ENCODE results near the gene OR6C75. TPM values are rescaled to one million over a fixed set of nuclear protein-coding genes. Genes with fewer than 3 reads are reported as not detected.
"Not testable (repeated sequence)": the region's sequence is repeated elsewhere in the genome, so short reads cannot be mapped to it uniquely, and the experiment has no call there.

The OR6C75 gene
- not detected for polyA plus RNA-seq (2013, experiment 1 of 2)
- polyA plus RNA-seq (2013, experiment 2 of 2): not detected

DNA sequence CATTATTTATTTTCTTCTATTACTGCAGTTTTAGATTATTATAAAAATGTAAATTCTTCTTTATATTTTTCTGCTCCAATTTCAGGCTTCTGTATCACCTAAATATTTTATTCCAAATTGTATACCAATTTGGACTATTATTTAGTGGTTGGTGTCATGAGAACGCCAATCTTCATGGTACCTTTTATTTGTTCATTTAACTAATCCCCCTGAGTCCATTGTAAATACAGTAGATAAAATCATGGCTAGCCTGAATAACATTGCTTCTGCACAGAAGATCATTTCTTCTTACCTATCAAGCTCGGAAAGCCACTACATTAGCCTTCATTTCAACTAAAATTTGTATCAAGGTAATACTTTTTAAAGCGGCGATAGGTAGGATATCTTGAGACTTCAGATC is at the start of gene OR6C75:
Gene OR6C75 (plus strand): TSS at position 301 of the 400 bp plus-strand sequence. CDS start 2,136 bp downstream, outside the sequence.
- 100% methylated on average over 1 of the region's 4 CpGs; no CpG with 5 or more reads in 1 of the 2 experiments for WGBS, 2 experiments (ENCODE audit: insufficient coverage in 2 of 2)
- H3K27ac ChIP-seq (ENCODE audit: low read depth, low read length, severe bottlenecking): no peak within 1 kb of the TSS
- H3K4me1 ChIP-seq (ENCODE audit: control insufficient read depth, insufficient read depth, low read length, poor library complexity, severe bottlenecking): no peaks in the 10 kb centered on the region
- no peaks in the 10 kb centered on the region for H3K9me3 ChIP-seq (ENCODE audit: control insufficient read depth, low read length)
- no peaks in the 10 kb centered on the region for H3K36me3 ChIP-seq (ENCODE audit: control insufficient read depth, insufficient read depth, low read length)
- no peak within 1 kb of the TSS for H3K4me3 ChIP-seq (ENCODE audit: extremely low read depth, insufficient read depth, low read length, poor library complexity, severe bottlenecking)

DNA sequence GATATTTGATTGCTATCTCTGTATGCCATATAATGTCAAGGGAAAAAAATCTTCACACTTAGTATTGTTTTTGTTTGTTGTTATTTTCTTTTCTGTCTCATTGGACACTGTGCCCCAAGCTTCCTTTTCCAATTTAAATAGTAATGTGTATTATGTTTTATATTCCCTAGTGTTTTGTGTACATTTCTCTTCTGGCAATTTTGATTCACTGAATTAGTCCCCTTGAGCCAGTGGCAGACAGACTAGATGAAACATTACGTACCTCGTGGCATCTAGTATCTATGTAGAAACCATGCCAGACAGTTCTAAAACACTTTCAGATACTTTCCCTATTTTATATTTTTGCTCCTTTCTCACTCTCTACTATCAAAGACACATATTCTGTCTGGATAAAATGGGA is 48.7 kb upstream of the OR6C75 start, which contains the start of gene OR6C1:
Gene OR6C1 (plus strand): TSS at position 301 of the 400 bp plus-strand sequence. CDS start 6,257 bp downstream, outside the sequence.
- no peaks in the 10 kb centered on the region for H3K9me3 ChIP-seq (ENCODE audit: control insufficient read depth, low read length)
- no peak within 1 kb of the TSS for H3K27ac ChIP-seq (ENCODE audit: low read depth, low read length, severe bottlenecking)
- H3K4me3 ChIP-seq (ENCODE audit: extremely low read depth, insufficient read depth, low read length, poor library complexity, severe bottlenecking): no peak within 1 kb of the TSS
- 80 to 100% methylated on average over 1 to 2 of the region's 2 CpGs for WGBS, 2 experiments (ENCODE audit: insufficient coverage in 2 of 2)
- no peaks in the 10 kb centered on the region for H3K36me3 ChIP-seq (ENCODE audit: control insufficient read depth, insufficient read depth, low read length)
- peaks cover 2% of the 10 kb centered on the region for H3K4me1 ChIP-seq (ENCODE audit: control insufficient read depth, insufficient read depth, low read length, poor library complexity, severe bottlenecking)

DNA sequence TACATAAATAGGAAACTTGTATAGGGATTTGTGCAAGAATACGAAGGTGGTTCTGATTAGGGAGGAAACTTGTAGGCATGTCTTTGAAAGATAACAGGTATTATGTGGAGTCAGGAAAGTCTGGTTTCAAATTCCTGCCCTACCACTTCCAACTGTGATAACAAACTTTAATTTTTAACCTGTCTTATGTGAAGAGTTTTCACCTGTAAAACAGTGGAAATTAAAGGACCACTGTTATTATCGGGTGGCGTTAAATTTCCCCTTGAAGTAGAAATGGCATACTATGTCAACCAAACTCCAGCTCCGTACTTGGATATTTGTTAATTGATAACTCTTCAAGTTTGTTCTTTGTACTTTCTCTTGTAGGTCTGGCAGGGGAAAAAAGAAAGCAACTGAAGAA is 42.6 kb upstream of the OR6C75 start:
- Histone ChIP-seq H3K9me3 (ENCODE audit: control insufficient read depth, low read length) (no peaks in the 10 kb centered on the region), H3K36me3 (ENCODE audit: control insufficient read depth, insufficient read depth, low read length) (no peaks in the 10 kb centered on the region), H3K27ac (ENCODE audit: low read depth, low read length, severe bottlenecking) (no peak overlapping the region), H3K4me1 (ENCODE audit: control insufficient read depth, insufficient read depth, low read length, poor library complexity, severe bottlenecking) (no peaks in the 10 kb centered on the region), H3K4me3 (ENCODE audit: extremely low read depth, insufficient read depth, low read length, poor library complexity, severe bottlenecking) (no peak overlapping the region)
- WGBS, 2 experiments (ENCODE audit: insufficient coverage in 2 of 2): no CpG with 5 or more reads among the region's 4 CpGs

DNA sequence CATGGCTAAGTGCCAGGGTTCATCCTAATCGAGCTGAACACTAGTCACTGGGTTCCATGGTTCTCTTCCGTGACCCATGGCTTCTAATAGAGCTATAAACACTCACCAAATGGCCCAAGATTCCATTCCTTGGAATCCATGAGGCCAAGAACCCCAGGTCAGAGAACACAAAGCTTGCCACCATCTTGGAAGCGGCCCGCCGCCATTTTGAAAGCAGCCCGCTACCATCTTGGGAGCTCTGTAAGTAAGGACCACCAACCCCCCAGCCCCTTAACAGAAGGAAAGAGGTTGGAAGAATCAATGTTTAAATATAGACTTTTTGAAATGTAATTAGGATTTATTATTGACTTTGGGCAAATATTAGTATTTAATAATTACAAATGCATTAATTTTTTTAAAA is 37.0 kb upstream of the OR6C75 start:
- H3K9me3 ChIP-seq (ENCODE audit: control insufficient read depth, low read length); H3K27ac ChIP-seq (ENCODE audit: low read depth, low read length, severe bottlenecking); H3K4me3 ChIP-seq (ENCODE audit: extremely low read depth, insufficient read depth, low read length, poor library complexity, severe bottlenecking); H3K36me3 ChIP-seq (ENCODE audit: control insufficient read depth, insufficient read depth, low read length); H3K4me1 ChIP-seq (ENCODE audit: control insufficient read depth, insufficient read depth, low read length, poor library complexity, severe bottlenecking): not testable (repeated sequence)
- 94 to 100% methylated on average over 1 to 2 of the region's 6 CpGs for WGBS, 2 experiments (ENCODE audit: insufficient coverage in 2 of 2)

GRCh38 chr12:55330446-55330845 is 32.3 kb upstream of the OR6C75 start, which contains the start of gene OR6C3:
Gene OR6C3 (plus strand): TSS chr12:55330746. CDS start chr12:55331701, 955 bp downstream.
- Histone ChIP-seq H3K4me1 (ENCODE audit: control insufficient read depth, insufficient read depth, low read length, poor library complexity, severe bottlenecking) (no peaks in the 10 kb centered on the region), H3K9me3 (ENCODE audit: control insufficient read depth, low read length) (no peaks in the 10 kb centered on the region), H3K27ac (ENCODE audit: low read depth, low read length, severe bottlenecking) (no peak within 1 kb of the TSS), H3K4me3 (ENCODE audit: extremely low read depth, insufficient read depth, low read length, poor library complexity, severe bottlenecking) (no peak within 1 kb of the TSS), H3K36me3 (ENCODE audit: control insufficient read depth, insufficient read depth, low read length) (no peaks in the 10 kb centered on the region)
- 89% methylated on average over 1 of the region's 1 CpG; no CpG with 5 or more reads in 1 of the 2 experiments for WGBS, 2 experiments (ENCODE audit: insufficient coverage in 2 of 2)

DNA sequence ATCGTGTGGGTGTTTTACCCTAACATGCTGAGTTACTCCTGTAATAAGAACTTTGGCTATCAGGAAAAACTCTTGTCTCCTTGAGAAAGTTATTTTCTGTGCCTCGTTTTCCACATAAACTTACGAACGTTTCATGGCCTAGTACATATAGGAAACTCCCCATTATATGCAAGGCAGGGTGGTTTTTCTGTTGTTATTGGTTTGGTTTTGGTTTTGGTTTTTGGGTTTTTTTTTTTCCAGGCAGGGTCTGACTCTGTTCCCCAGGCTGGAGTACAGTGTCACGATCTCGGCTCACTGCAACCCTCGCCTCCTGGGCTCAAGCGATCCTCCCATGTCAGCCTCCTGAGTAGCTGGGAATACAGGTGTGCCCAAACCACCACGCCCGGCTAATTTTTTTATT is 26.8 kb upstream of the OR6C75 start:
- Histone ChIP-seq H3K27ac (ENCODE audit: low read depth, low read length, severe bottlenecking) (no peak overlapping the region), H3K4me3 (ENCODE audit: extremely low read depth, insufficient read depth, low read length, poor library complexity, severe bottlenecking) (no peak overlapping the region), H3K36me3 (ENCODE audit: control insufficient read depth, insufficient read depth, low read length) (no peaks in the 10 kb centered on the region), H3K9me3 (ENCODE audit: control insufficient read depth, low read length) (no peaks in the 10 kb centered on the region), H3K4me1 (ENCODE audit: control insufficient read depth, insufficient read depth, low read length, poor library complexity, severe bottlenecking) (no peaks in the 10 kb centered on the region)
- WGBS, 2 experiments (ENCODE audit: insufficient coverage in 2 of 2): 87 to 88% methylated on average over 7 of the region's 10 CpGs

- not testable (repeated sequence) for H3K4me1 ChIP-seq (ENCODE audit: control insufficient read depth, insufficient read depth, low read length, poor library complexity, severe bottlenecking); H3K9me3 ChIP-seq (ENCODE audit: control insufficient read depth, low read length); H3K27ac ChIP-seq (ENCODE audit: low read depth, low read length, severe bottlenecking); H3K36me3 ChIP-seq (ENCODE audit: control insufficient read depth, insufficient read depth, low read length); H3K4me3 ChIP-seq (ENCODE audit: extremely low read depth, insufficient read depth, low read length, poor library complexity, severe bottlenecking)
- WGBS, 2 experiments (ENCODE audit: insufficient coverage in 2 of 2): 77 to 100% methylated on average over 2 to 3 of the region's 4 CpGs
Measured at GRCh38 chr12:55355338-55355737, 7.4 kb upstream of the OR6C75 start.

DNA sequence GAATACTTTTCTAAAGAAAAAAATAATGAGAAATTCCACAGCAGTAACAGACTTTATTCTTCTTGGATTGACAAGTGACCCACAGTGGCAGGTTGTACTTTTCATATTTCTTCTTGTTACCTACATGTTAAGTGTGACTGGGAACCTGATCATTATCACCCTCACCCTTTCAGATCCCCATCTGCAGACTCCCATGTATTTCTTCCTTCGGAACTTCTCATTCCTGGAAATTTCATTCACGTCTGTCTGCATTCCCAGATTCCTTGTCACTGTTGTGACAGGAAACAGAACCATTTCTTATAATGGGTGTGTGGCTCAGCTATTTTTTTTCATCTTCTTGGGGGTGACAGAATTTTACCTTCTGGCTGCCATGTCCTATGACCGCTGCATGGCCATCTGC is 2.3 kb downstream of the OR6C75 start:
- Histone ChIP-seq H3K4me3 (ENCODE audit: extremely low read depth, insufficient read depth, low read length, poor library complexity, severe bottlenecking) (no peak overlapping the region), H3K9me3 (ENCODE audit: control insufficient read depth, low read length) (no peaks in the 10 kb centered on the region), H3K27ac (ENCODE audit: low read depth, low read length, severe bottlenecking) (no peak overlapping the region), H3K36me3 (ENCODE audit: control insufficient read depth, insufficient read depth, low read length) (no peaks in the 10 kb centered on the region), H3K4me1 (ENCODE audit: control insufficient read depth, insufficient read depth, low read length, poor library complexity, severe bottlenecking) (no peaks in the 10 kb centered on the region)
- 85 to 100% methylated on average over 3 of the region's 3 CpGs for WGBS, 2 experiments (ENCODE audit: insufficient coverage in 2 of 2)

GRCh38 chr12:55372521-55372920 is 9.7 kb downstream of the OR6C75 start:
- H3K9me3 ChIP-seq (ENCODE audit: control insufficient read depth, low read length): no peaks in the 10 kb centered on the region
- no peaks in the 10 kb centered on the region for H3K4me1 ChIP-seq (ENCODE audit: control insufficient read depth, insufficient read depth, low read length, poor library complexity, severe bottlenecking)
- no peak overlapping the region for H3K27ac ChIP-seq (ENCODE audit: low read depth, low read length, severe bottlenecking)
- no peak overlapping the region for H3K4me3 ChIP-seq (ENCODE audit: extremely low read depth, insufficient read depth, low read length, poor library complexity, severe bottlenecking)
- 89 to 100% methylated on average over 3 of the region's 4 CpGs for WGBS, 2 experiments (ENCODE audit: insufficient coverage in 2 of 2)
- H3K36me3 ChIP-seq (ENCODE audit: control insufficient read depth, insufficient read depth, low read length): no peaks in the 10 kb centered on the region

DNA sequence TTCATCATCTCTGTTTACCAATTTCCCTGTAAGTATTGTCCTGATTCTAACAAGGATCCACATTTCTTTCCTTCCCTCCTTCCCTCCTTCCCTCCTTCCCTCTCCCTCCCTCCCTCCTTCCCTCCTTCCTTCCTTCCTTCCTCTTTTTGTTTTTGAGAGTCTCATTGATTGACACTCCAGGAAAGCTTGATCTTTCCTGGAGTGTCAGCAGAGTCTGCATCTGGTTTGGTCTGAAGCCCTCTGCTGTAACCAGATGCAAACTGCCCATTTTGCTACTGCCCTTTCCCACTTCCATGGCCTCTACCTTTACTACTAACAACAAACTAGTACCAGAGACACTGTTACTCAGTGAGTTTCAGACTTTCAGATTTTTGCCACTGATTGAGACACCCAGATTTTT is 23.1 kb downstream of the OR6C75 start:
- Histone ChIP-seq H3K36me3 (ENCODE audit: control insufficient read depth, insufficient read depth, low read length) (no peaks in the 10 kb centered on the region), H3K27ac (ENCODE audit: low read depth, low read length, severe bottlenecking) (no peak overlapping the region), H3K4me3 (ENCODE audit: extremely low read depth, insufficient read depth, low read length, poor library complexity, severe bottlenecking) (no peak overlapping the region), H3K9me3 (ENCODE audit: control insufficient read depth, low read length) (no peaks in the 10 kb centered on the region), H3K4me1 (ENCODE audit: control insufficient read depth, insufficient read depth, low read length, poor library complexity, severe bottlenecking) (no peaks in the 10 kb centered on the region)

DNA sequence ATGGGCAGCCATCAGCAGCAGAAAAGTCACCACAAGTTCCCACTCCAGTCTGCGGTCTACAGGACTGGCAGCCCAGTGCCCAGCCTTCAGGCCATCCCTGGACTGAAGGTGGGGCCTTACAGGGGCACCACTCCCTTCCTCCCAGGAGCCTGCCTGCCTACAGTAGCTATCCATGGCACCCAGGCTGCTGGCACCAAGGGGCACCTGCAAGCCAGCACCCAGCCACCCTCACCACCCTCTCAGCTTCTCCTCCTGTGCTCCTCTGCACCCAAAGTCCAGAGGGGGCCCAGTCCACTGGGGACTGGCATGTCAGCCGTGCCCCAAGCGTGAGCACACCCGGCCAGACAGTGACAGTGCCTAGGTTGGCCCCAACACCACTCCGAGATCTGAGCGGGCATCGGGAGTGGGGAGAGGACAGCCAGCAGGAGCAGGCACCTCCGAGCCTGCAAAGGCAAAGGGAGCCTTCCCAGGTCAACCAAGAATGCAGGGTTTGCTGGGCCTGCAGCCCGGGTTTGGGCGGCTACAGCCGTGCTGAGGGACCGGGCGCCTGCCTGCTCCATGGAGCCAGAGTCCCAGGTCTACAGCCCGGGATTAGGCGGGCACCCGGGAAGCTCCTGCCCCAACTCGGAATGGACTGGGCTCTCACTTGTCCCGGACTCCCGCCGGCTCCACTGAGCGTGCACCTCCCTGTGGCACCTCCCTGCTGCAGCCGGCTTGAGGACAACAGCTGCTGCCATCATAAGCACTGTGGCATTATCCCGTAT is 29.4 kb downstream of the OR6C75 start:
- Histone ChIP-seq H3K4me1 (ENCODE audit: control insufficient read depth, insufficient read depth, low read length, poor library complexity, severe bottlenecking) (no peaks in the 10 kb centered on the region), H3K27ac (ENCODE audit: low read depth, low read length, severe bottlenecking) (no peak overlapping the region), H3K9me3 (ENCODE audit: control insufficient read depth, low read length) (no peaks in the 10 kb centered on the region), H3K36me3 (ENCODE audit: control insufficient read depth, insufficient read depth, low read length) (no peaks in the 10 kb centered on the region), H3K4me3 (ENCODE audit: extremely low read depth, insufficient read depth, low read length, poor library complexity, severe bottlenecking) (no peak overlapping the region)
- 92 to 94% methylated on average over 17 to 23 of the region's 23 CpGs for WGBS, 2 experiments (ENCODE audit: insufficient coverage in 2 of 2)

Measured in mesodermal cell (in vitro differentiated cells).